Testis (tissue), 2 donors: Measurements from ENCODE around the gene DBN1.

Source experiments
- CTCF ChIP-seq, 3 experiments: fragments of 450-650 bp in 2 of 3; fragments of 200-600 bp in 1 of 3; sonication (generic) in 1 of 3; IDR thresholded peaks; one replicate each; pipeline ENCODE4 v1.5.1; 2016 to 2019; ENCODE audit warnings: antibody characterized with exemption in 3 of 3, mild to moderate bottlenecking in 2 of 3, moderate library complexity in 1 of 3
- POLR2A ChIP-seq: fragments of 450-650 bp; IDR thresholded peaks from one replicate; pipeline ENCODE4 v1.6.1; 2017; ENCODE audit warnings: antibody characterized with exemption, mild to moderate bottlenecking, moderate library complexity

- TF ChIP-seq CTCF (IDR thresholded peaks at IDR 0.05) (no peak), POLR2A (no peak)
Measured at GRCh38 chr5:177472460-177473442, 683 bp downstream of the DBN1 start.
